ENCODE measurements around the gene RAB6A. TPM values are rescaled to one million over a fixed set of nuclear protein-coding genes. Genes with fewer than 3 reads are reported as not detected.

RAB6A gene
- polyA plus RNA-seq, 3 donors: 128 to 141 (median 136) TPM

- DNase-seq (ENCODE audit: low read depth in 3 of 3, low spot score in 2 of 3): no peak
These were observed 125.2 kb downstream of the RAB6A start for GRCh38 chr11:73635721-73636120.

GRCh38 chr11:73633999-73634398 is 126.9 kb downstream of the RAB6A start:
- DNase-seq (ENCODE audit: low read depth in 3 of 3, low spot score in 2 of 3): no peak

GRCh38 chr11:73632996-73633395 is 127.9 kb downstream of the RAB6A start:
- DNase-seq (ENCODE audit: low read depth in 3 of 3, low spot score in 2 of 3): no peak

- no peak for DNase-seq (ENCODE audit: low read depth in 3 of 3, low spot score in 2 of 3)
These were observed 131.0 kb downstream of the RAB6A start for GRCh38 chr11:73629907-73630306.

- DNase-seq (ENCODE audit: low read depth in 3 of 3, low spot score in 2 of 3): peak in 1 of 3 donors; percentile 53
These were observed 135.1 kb downstream of the RAB6A start for GRCh38 chr11:73625696-73626318.

Other genes with a start within 250 kb of the RAB6A start
- 10 to 100 TPM; 40.3 to 43.6 (median 40.4) TPM for gene FAM168A, start 163.0 kb downstream of the RAB6A start, polyA plus RNA-seq (ENCODE audit: insufficient read length in 3 of 3)
- gene PLEKHB1, start 114.5 kb downstream of the RAB6A start, polyA plus RNA-seq (ENCODE audit: insufficient read length in 3 of 3): 10 to 100 TPM; 12.5 to 17.9 (median 16.8) TPM
- 10 to 100 TPM; 73.3 to 75.1 (median 74.2) TPM for gene MRPL48, start 26.8 kb upstream of the RAB6A start, polyA plus RNA-seq (ENCODE audit: insufficient read length in 3 of 3)
- 10 to 100 TPM; 65.5 to 73.4 (median 70.8) TPM for gene COA4, start 115.8 kb upstream of the RAB6A start, polyA plus RNA-seq (ENCODE audit: insufficient read length in 3 of 3)
- gene PAAF1, start 115.9 kb upstream of the RAB6A start, polyA plus RNA-seq (ENCODE audit: insufficient read length in 3 of 3): 10 to 100 TPM; 29.0 to 37.2 (median 36.3) TPM
- 1 to 10 TPM; 2.7 to 5.1 (median 3.8) TPM for gene DNAJB13, start 190.0 kb upstream of the RAB6A start, polyA plus RNA-seq (ENCODE audit: insufficient read length in 3 of 3)
- gene UCP2, start 221.8 kb upstream of the RAB6A start, polyA plus RNA-seq (ENCODE audit: insufficient read length in 3 of 3): 10 to 100 TPM; 51.1 to 64.2 (median 62.0) TPM
- gene UCP3, start 248.0 kb upstream of the RAB6A start, polyA plus RNA-seq (ENCODE audit: insufficient read length in 3 of 3): 1 to 10 TPM; 1.4 to 1.7 (median 1.7) TPM